ENCODE measurements around the gene DGCR2.

Gene DGCR2

GRCh38 chr22:19114984-19115552 lies 7.1 kb downstream of the DGCR2 start:
- TF ChIP-seq CTCF (IDR thresholded peaks at IDR 0.05; ENCODE audit: low read depth, low read length), result no peak
- H3K4me3 ChIP-seq (replicated peaks in 1 of 2; ENCODE audit: low read depth in 2 of 2, low read length in 2 of 2), result no peak overlapping the region
- no peak for DNase-seq (ENCODE audit: low read depth in 2 of 2)

- H3K4me3 ChIP-seq (replicated peaks in 1 of 2; ENCODE audit: low read depth in 2 of 2, low read length in 2 of 2), result no peak overlapping the region
- no peak for DNase-seq (ENCODE audit: low read depth in 2 of 2)
- TF ChIP-seq CTCF (IDR thresholded peaks at IDR 0.05; ENCODE audit: low read depth, low read length), result no peak
Measured at GRCh38 chr22:19113429-19113828, 8.8 kb downstream of the DGCR2 start.

- H3K4me3 ChIP-seq (replicated peaks in 1 of 2; ENCODE audit: low read depth in 2 of 2, low read length in 2 of 2), result no peak overlapping the region
- no peak for DNase-seq (ENCODE audit: low read depth in 2 of 2)
Measured at GRCh38 chr22:19111584-19111983, 10.6 kb downstream of the DGCR2 start.

GRCh38 chr22:19111140-19111539 lies 11.1 kb downstream of the DGCR2 start:
- TF ChIP-seq CTCF (IDR thresholded peaks at IDR 0.05; ENCODE audit: low read depth, low read length), result no peak
- no peak for DNase-seq (ENCODE audit: low read depth in 2 of 2)
- H3K4me3 ChIP-seq (replicated peaks in 1 of 2; ENCODE audit: low read depth in 2 of 2, low read length in 2 of 2), result no peak overlapping the region

More at GRCh38 chr22:19111584-19111983, 10.6 kb downstream of the DGCR2 start:
- no peak for TF ChIP-seq CTCF (IDR thresholded peaks at IDR 0.05; ENCODE audit: low read depth, low read length)

- TF ChIP-seq CTCF (IDR thresholded peaks at IDR 0.05; ENCODE audit: low read depth, low read length), result no peak
- no peak overlapping the region for H3K4me3 ChIP-seq (replicated peaks in 1 of 2; ENCODE audit: low read depth in 2 of 2, low read length in 2 of 2)
- no peak for DNase-seq (ENCODE audit: low read depth in 2 of 2)
Measured at GRCh38 chr22:19110646-19111045, 11.6 kb downstream of the DGCR2 start.

DNA sequence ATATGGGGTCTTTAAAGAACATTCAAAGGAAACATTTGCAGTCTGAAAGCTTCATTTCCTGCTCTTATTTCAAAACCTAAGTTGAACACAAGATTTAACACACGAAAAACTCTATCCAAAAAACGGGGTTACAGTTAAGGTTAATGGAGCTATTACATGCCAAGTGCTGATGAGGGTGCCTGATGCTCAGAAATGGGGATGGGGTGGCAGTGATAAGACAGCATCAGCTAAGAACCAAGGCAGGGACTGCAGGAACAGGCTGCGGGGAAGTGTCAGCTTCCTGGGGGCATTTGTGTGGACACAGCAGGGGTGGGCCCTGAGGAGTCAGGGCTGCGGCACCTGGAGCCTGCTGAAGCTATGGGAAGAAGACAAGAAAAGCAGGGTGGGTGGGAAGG lies 12.2 kb downstream of the DGCR2 start:
- DNase-seq (ENCODE audit: low read depth in 2 of 2), result no peak
- H3K4me3 ChIP-seq (replicated peaks in 1 of 2; ENCODE audit: low read depth in 2 of 2, low read length in 2 of 2), result no peak overlapping the region
- no peak for TF ChIP-seq CTCF (IDR thresholded peaks at IDR 0.05; ENCODE audit: low read depth, low read length)
